HT-29 (cell line): Measurements from ENCODE around the gene CPN1. TPM values are rescaled to one million over a fixed set of nuclear protein-coding genes. Genes with fewer than 3 reads are reported as not detected.
A peak's percentile ranks its signal among the peaks of the same experiment; 100 is the strongest.
"Not testable (repeated sequence)": the region's sequence is repeated elsewhere in the genome, so short reads cannot be mapped to it uniquely, and the experiment has no call there.

Experiments used
- DNase-seq: peaks from one replicate; pipeline ENCODE4 v3.0.0-alpha.2; 2015; ENCODE audit warnings: low spot score
- total RNA-seq: library from RNA; depleted of rRNA; stranded (reverse); fragments of >200 nt; shearing (Covaris generic); gene quantifications from 2 replicates; pipeline ENCODE4 v1.2.3, GENCODE V29; 2014

The CPN1 gene
- total RNA-seq, 1 experiment from 2014 or later: not detected

DNA sequence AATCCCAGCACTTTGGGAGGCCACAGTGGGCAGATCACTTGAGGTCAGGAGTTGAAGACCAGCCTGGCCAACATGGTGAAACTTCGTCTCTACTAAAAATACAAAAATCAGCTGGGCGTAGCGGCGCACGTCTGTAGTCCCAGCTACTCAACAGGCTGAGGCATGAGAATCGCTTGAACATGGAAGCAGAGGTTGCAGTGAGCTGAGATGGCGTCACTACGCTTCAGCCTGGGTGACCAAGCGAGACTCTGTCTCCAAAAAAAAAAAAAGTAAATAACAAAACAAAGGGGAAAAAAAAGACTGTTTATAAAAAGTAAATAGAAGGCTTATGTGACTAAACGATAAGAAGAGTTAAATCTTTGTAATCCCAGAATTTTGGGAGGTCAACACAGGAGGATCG lies 56.9 kb downstream of the CPN1 start:
- DNase-seq: no peak

- DNase-seq: no peak
Measured at GRCh38 chr10:100022403-100022802, 59.3 kb downstream of the CPN1 start.

GRCh38 chr10:100021322-100021721 lies 60.3 kb downstream of the CPN1 start:
- DNase-seq: no peak

GRCh38 chr10:100020886-100021253 lies 60.8 kb downstream of the CPN1 start:
- DNase-seq: no peak

DNA sequence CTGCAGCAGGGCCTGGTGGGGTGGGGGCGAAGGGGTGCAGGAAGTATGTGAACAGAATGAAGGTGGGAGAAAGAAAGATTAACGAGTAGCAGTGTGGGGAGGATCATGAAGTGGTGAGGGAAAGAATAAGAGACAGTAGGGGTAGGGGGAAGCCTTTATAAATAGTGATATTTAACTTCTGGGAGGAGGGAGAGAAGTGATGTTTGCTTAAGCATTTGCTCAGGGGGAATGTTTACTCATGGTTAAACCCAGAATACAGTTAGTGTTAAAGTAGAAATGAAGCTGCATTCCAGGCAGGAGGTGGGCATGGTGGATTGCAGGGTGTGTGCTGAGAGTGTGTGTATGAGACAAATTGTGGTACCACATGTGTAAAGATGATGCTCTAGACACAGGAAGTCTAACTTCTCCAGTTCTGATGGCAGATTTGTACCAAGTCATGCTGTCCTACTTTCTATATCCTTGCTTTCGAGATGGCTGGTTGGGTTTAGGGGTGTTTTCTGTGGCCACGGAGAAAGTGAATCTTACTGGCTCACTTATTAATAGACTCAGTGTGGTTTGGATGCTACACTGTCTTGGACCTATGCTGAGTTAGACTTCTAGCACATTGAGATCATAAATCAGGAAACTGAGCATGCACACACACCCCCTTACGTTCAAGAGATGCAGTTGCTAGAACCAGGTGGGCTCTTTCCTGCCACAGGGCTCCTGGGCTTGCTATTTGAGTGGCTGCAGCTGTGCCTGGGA lies 61.4 kb downstream of the CPN1 start:
- DNase-seq: peak; percentile 18

- DNase-seq: peak; percentile 47
Measured at GRCh38 chr10:100019787-100020141, 61.9 kb downstream of the CPN1 start.

DNA sequence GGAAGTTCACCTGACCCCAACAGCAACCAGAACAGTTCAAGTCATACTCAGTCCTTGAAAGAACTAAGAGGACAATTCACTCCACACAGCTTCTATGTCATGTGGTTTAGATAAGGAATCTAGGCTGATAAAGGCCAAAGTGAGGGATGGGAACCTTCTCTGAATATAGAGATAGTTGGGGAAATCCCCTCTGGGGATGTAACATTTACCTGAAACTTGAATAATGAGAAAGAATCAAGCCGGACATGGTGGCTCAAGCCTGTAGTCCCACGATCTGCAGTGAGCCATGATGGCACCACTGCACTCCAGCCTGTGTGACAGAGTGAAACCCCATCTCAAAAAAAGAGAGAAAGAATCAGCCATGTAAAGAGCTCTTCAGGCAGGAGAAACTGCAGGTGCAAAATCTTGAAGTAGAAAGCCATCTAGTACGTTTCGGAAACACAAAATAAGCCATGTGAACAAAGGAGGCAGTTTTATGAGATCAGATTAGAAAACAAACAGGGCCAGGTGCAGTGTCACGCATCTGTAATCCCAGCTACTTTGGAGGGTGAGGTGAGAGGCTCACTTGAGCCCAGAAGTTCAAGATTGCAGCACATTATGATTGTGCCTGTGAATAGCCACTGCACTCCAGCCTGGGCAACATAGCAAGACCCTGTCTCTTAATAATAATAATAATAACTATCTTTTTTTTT lies 67.5 kb downstream of the CPN1 start:
- DNase-seq: no peak

DNA sequence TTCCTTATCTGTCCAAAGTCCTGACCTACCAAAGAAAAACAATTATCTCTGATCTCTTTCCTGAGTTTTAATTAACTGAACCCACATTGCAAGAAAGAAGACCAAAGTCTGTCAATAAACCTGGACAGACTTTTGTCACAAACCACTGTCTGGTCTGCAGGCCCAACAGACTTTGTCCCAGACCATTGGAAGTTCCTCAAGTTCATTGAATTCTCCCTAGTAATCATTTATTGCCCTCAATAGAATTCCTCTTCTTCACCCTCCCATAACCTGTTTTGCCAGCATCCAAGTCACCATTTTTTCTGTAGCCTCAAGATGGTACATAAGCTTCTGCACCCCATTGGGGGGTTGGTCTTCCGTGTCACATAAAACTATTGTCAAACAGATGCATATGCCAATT lies 68.0 kb downstream of the CPN1 start:
- no peak for DNase-seq

- not testable (repeated sequence) for DNase-seq
Measured at GRCh38 chr10:100011906-100012305, 69.8 kb downstream of the CPN1 start.

DNA sequence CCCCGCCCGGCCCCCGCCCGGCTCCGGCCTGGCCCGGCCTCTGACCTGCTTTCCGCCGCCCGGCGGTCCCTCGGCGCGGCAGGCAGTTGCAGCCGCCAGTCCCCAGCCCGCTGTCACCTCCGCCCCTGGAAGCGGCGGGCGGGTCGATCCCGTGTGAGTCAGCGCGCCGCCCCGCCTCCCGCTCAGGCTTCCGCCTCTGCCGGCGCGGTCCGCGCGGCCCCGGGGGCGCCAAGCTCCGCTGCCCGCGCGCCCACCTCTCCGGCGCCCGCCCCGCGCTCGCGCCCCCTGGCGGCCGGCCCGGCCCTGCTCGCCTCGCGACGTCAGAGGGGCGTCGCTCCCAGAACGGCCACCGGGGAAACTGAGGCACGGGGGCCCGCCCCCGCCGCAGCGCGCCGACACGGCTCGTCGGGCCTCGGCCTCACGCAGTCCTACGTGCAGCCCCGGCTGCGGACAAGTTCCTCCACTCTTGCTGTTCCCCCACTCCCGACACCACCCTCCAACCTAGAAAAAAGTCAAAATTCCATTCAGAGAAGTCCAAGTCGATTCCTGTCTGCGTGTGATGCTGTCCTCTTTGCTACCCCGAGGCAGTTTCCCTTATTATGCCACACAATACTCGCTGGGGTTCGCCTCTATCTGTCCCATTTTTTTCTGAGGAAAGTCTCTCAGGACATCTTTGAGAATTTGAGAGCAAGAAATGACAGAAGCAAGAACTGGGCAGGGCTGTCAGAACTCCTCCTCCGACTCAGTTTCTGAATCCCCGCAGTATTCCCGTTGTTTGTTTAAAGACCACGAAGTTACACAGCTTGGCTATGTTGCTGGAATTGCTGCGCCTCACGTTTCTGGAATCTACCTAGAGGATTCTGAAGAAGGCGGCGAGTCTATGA lies 71.6 kb downstream of the CPN1 start, which contains the start of gene DNMBP:
DNMBP (minus strand) TSS at position 155 of the 884 bp plus-strand sequence. CDS start 37,823 bp downstream, outside the sequence.
- DNase-seq: peak; percentile 79

DNA sequence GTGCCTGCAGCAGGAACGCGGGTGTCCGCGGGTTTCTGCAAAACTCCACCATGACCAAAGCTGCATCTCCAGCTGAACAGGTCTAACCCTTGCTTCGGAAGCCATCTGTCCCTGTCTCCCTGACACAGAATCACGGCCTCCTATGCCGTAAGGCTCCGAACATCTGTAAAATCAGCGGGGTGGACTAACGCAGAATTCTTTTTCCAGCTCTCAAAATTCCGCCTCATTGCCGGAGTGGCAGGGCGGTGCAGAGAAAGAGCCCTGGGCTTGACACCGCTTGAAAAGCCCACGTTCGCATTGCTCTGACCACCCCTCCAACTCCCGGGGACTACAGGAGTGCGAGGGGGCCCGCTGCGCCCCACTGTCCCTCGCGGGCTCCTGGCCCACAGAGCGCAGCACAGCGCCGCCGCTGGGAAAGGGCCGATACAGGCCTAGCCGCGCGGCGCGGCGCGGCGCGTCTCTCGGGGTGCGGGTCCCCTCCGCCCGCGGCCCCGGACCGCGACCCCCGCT lies 72.3 kb downstream of the CPN1 start:
- DNase-seq: peak; percentile 58

- DNase-seq: peak; percentile 15
Measured at GRCh38 chr10:100008708-100009282, 72.9 kb downstream of the CPN1 start.

GRCh38 chr10:100008142-100008522 lies 73.5 kb downstream of the CPN1 start:
- peak; percentile 9 for DNase-seq

GRCh38 chr10:100007231-100008141 lies 74.2 kb downstream of the CPN1 start:
- DNase-seq: peak; percentile 12

DNA sequence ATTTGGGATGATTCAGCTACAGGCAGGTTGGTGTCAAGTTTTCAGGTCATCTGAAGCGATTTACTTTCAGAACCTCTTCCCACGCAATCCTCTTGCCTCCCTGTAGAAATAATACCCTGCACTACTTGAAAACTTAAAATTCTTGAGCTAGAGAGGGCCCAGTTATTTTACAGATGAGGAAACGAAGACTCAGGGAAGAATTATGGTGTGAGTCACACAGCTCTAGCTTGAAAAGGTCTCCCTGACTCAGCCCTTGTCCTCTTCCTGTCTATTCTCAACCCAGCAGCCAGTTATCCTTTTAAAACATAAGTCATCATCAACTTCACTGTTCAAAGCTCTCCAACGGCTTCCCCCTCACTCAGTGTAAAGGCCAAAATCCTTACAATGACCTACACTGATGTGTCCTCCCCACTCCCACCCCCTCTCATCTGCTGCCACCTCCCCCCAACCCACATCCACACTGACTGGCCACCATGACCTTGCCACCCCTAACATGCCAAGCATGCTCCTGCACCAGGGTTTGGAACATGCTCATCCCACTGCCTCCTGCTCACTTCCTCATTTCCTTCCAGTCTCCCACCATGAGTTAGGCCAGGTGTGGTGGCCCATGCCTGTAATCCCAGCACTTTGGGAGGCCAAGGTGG lies 75.3 kb downstream of the CPN1 start:
- DNase-seq: peak; percentile 70

- no peak for DNase-seq
Measured at GRCh38 chr10:100004805-100005510, 76.7 kb downstream of the CPN1 start.

- DNase-seq: no peak
Measured at GRCh38 chr10:100000109-100000644, 81.5 kb downstream of the CPN1 start.

DNA sequence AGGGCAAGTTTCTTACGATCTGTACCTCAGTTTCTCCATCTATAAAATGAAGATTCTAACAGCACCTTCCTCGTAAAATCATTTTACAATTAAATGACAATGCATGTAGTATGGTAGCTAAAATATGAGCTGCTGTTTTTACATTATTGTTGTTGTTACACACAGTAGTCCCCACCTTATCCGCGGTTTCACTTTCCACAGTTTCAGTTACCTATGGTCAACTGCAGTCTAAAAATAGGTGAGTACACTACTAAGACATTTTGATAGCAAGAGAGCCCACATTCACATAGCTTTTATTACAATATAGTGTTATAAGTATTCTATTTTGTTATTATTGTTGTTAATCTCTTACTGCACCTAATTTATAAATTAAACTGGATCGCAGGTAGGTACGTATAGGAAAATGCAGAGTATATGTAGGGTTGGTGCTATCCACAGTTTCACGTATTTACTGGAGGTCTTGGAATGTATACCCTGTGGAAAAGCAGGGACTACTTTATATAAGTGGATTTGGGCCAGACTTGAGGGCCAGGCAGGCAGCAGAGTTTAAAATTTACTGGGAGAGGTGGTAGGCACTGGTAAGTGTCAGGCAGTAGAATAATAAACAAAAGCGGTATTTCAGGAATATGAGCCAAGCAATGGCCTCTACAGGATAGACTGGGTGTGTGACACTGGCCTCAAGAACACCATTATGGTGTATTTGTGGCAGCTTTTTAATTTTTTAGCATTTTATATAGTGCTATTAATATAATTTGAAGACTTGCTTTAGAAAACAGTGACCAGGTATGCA lies 82.2 kb downstream of the CPN1 start:
- DNase-seq: no peak
